Measurements from ENCODE around the gene SEL1L.
"Not testable (repeated sequence)": the region's sequence is repeated elsewhere in the genome, so short reads cannot be mapped to it uniquely, and the experiment has no call there.

Gene SEL1L

DNA sequence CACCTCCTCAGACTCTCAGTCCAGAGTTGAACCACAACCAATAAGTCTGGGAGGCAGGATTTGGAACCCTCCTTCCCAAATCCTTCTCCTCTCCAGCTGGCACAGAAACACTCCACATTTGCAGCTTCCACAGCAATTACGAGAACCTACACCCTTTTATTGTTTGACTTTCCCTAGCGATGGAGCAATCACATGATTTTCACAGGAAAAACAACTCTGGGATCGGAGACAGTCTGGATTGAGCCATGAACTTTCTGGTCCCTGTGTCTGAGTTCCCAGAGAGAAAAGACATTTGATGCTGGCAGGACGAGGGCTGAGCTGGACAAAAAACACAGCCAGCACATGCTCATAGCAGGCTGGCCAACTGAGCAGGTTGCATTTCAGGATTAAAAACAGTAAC is 84.5 kb downstream of the SEL1L start:
- DNase-seq, result peak in 8 of 58 donors; percentile 19 to 38 (median 30)

DNA sequence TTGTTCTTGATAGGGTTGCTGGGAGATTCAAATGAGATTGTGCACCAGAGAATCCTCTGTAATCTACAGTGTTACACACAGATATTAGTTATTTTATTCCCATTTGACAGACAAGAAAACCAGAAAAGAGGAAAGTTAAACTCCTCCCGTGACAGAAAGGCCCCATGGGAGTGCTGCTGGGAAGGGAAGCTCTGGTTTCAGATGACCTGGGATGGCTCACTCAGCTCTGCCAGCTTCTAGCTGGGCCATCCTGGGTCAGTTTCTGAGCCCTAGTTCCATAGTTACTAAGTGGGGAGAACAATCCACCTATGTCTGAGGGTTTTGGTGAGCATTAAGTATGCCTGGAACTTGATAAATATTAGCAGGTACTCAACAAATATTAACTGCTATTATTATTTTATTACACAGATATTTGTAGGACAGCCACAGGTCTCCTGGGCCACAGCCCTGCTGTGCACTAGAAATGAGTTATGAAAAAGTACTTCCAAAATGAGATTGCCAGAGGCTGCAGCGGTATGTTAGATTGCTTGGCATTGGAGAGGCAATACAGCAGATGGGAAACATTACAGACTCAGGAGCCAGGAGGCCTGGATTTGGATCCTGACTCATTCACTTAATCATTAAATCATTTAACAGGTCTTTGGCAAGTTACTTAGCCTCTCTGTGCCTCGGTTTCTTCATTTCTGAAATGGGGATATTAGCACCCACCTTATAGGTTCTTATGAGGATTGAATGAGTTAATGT is 86.5 kb downstream of the SEL1L start:
- DNase-seq, result no peak

DNA sequence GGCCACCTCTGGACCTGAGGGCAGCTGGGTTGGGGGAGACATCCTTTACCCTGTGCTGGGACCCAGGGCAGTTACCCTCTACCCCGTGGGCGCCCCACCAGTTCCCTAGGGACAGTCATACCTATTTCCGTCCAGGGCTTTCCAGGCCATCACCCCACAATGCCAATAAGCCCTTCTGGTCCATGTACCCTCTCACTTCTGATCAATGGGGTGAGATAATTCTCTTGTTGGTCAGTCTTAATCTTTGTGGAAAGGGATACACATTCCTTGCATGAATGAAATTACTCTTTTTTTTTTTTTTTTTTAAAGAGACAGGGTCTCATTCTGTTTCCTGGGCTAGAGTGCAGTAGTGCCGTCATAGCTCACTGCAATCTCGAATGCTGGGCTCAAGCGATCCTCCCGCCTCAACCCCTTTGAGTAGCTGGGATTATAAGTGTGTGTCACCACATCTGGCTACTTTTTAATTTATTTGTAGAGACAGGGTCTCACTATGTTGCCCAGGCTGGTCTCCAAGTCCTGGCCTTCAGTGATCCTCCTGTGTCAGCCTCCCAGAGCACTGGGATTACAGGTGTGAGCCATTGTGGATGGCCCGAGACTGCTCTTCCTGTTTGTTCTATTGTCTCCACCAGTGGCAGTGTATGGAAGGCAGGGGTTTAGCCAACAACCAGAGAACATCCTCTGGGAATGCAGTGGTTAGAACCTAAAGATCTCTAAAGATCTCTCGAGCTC is 87.2 kb downstream of the SEL1L start:
- DNase-seq, result no peak

DNA sequence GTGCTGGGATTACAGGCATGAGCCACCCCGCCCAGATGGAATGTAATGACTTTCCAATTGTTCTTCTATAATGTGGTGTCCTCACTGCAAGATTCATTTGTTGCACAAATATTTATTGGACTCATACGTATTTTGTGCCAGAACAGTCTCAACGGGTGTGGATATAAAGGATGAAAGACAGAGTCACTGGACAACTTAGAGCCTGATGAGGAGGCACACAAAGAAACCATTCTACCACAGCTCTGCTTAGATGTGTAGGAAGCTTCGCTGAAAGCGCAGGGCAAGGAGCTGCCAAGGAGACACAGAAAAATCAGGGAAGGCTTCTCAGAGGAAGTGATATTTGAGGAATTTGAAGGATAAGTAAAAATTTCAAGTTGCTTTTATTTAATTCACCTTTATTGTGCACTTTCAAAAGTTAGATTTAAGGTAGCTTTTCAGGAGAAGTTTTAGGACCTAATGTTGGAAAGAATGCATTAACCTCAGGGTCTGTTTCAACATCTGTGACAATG is 92.0 kb downstream of the SEL1L start:
- DNase-seq, result no peak

DNA sequence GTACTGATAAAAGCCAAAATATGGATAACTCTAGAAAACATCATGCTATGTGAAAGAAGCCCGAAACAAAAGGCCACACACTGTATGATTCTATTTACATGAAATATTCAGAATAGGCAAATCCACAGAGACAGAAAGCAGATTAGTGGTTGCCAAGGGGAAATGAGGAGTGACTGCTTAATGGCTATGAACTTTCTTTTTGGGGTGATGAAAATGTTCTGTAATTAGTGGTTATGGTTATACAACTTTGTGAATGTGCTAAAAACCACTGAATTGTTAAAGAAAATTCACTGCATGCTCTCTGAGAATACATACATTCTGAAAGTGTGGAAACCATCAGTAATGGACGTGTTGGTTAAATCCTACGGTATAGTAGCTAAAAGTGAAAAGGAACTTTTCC is 93.6 kb downstream of the SEL1L start:
- no peak for DNase-seq

DNA sequence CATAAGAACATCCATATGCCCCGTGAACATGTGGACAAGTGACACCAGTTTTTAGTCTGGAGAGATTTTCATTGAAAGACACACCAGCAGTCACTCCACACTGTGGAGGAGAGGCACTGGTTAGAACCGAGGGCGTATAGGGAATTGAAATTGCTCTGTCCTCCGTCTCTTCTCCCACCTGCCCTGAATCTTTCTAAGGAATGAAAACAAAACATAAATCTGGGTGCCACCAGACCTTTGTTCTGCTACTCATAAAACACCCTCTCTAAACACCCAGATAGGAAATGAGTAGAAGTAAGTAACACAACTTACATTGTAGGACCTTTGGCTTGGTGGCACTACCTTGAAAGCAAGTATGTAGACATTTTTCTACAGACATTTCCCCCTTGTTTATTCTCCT is 96.4 kb downstream of the SEL1L start:
- no peak for DNase-seq

DNA sequence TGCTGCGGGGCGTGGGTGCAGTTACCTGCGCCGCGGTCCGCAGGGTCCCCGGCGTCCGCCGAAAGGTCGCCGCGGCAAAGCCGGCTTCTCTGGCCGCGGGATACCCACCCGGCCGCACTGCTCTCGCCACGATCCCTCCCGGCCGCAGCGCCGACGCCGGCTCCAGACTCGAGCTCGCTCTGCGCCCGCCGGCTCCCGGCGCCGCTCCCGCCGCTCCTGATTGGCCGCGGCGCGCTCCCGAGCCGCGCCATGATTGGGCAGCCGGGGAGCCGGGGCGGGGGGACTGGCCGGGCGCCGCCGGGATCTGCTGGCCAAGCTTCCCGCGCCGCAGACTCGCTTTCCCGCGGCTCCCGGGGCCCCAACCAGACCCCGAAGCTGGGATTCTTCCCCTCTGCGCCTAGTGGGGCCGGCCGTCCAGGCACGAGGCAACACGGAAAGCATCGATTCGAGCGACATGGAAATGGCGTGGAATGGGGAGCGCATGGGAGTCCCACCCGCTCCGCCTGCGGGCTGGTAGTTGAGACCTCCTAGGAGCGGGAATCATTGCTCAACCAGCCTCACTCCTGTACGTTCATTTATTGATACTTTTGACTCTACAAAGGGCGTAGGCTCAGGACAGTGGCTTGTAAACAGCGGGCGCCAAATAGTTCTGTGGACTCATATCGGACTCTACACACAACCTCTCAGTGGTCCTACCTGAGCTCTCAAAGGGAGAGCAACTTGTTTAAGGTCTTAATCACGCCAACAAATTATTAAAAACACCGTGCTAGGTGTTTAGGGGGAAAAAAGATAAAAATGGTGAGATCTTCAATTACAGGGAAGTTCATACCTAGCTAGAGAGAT is 97.1 kb downstream of the SEL1L start:
- DNase-seq, result peak in 54 of 58 donors; percentile 23 to 79 (median 62)

DNA sequence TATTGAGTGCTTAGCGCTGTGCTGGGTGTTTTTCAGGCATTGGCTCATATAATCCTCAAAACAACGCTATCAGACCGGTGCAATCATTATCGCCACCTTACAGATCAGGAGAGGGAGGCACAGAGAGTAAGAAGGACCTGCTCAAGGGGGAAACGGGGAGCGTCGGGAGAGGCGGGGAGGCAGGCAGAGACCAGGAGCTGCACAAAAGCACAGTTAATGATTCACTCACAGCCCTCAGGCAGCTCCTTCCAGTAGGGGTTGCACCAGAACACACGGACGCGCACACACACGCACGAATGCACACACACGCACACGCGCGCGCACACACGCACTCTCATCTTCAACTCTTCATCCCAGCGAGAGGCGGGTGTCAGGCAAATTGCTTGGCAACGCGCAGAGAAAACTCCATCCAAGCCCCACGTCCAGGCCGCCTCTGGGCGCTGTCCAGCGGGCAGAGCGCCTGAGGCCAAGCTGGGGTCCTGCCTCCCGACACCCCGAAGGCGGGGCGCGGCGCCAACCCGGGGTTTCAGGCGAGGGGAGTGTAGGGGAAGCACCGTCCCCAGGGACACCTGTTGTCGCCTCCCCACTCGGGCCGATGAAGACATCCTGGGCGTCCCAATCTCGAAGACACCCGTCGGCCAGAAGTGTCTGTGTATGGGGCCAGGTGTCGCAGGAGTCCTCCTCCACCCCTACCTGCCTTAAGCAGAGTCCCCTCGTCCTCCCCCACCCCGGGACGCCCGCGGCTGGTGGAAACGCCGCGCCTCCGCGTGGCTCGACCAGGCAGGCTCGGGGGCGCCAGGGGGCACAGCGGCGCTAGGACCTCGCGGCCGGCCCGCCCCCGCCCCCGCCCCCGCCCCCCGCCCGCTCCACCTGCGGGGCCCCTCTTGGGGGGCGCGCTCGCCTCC is 98.0 kb downstream of the SEL1L start:
- peak in 43 of 58 donors; percentile 19 to 74 (median 43) for DNase-seq

DNA sequence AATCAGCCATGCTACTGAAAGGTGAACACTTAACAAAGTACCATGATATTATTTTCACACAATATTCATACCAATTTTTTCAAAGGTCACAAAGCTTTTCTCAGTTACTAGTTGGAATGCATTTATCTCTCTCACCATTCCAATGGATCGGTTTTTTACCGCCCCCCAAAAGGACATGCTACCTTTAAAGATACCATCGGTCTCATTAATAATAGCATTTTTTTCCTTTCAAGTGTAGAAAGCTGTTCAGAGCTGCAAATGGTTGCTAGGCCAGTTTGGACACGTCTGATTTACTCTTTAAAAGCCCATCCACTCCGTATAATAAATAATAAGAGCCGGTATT is 98.6 kb downstream of the SEL1L start:
- DNase-seq, result no peak

DNA sequence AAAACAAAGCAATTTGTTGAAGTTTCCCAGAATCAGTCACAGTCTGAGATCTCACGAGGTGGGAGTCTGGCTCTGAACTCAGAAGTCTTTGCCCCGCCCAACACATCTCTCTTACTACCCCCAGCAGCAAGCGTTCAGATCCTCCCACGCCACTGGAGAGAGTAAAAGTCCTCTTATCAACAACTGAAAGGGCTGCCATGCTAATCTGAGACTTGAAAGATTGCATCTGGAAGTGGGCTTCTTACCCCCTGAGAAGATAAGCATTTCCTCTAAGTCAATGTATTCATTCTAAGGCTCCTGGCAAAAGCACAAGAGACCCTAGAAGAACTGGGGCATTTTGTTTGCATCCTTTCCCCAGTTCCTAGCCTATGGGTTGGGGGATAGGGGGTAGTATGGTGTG is 99.4 kb downstream of the SEL1L start:
- no peak for DNase-seq

DNA sequence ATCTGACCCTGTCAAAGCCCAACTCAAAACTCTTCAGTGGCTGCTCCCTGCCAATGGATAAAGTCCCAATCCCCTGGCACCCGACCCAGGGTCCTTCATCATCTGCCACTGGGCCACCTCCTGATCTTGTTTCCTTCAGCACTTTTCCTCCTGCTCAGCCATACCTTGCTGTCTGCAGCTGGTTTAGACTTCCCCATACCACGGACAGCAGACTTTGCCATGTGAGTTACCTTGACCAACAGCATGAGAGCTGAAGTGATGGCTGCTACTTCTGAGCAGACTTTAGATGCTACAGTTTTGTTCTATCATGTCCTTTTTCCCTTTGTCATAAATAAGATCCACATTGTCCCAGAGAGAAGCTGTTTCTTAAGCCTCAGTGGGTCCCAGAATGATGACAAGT is 100.3 kb downstream of the SEL1L start:
- DNase-seq, result no peak

DNA sequence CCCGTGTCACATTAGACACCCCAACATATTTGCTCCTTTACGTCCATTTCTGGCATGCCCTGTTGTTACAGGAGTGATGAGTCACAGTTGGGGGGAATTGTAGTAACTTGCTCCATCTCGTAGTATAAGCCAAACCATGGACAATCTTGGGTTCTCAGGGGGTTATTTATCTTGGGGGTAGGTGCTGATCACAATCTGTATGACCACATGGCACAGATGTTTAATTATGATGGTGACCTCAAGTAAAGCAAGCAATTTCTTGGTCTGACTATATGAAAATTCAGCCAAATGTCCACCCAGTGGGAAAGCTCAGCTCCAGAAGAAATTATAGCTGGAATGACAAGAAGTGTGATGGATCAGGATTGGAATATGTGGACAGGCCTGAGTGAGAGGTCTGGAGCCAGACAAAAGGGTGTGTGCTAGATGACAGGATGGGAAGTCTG is 101.4 kb downstream of the SEL1L start:
- no peak for DNase-seq

DNA sequence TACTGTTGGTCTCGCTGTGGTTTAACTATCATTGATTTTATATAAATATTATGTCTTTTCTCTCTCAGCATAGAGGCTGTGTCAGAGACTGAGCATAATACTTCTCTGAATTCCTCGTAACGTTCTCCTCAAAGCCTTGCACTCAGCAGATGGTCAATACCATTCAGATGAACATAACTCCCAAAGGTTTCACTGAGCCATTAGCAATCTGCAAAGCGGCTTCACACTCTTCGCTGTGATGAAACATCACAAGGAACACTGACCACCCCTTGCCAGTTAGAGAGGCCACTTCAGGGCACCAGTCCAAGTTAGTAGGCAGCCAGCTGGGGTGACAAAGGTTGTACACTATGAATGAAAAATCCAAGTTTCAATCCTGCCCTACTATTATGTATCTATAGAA is 103.4 kb downstream of the SEL1L start:
- DNase-seq, result peak in 6 of 58 donors; percentile 5 to 42 (median 29)

DNA sequence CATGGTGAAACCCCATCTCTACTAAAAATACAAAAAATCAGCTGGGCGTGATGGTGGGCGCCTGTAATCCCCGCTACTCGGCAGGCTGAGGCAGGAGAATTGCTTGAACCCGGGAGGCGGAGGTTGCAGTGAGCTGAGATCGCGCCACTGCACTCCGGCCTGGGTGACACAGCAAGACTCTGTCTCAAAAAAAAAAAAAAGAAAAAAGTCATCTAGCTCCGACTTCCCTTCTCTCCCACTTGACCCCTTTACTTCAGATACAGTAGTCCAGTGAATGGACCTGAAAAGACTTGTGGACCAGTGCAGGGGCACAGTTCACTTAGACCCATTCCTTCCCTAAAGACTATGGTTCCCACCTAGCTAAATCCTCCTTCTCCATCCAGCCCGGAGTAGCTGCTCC is 103.9 kb downstream of the SEL1L start:
- not testable (repeated sequence) for DNase-seq

DNA sequence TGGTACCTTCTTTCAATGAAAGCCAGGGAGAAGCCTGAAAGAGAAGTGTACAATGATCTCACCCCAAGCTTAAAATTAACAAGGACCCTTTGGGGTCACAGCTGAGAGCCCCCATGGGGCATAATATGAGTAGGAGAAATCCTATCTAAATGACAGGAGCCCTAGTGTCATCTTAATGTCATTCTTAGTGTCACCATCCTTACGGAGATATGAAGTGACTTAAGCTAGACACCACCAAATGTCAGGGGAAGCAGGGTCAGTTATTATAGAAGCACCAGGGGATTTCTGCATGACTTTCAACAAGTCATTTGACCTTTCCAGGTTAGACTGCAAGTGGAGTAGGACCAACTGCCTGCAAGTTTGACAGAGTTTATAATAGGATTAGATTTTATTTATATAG is 104.6 kb downstream of the SEL1L start:
- no peak for DNase-seq

DNA sequence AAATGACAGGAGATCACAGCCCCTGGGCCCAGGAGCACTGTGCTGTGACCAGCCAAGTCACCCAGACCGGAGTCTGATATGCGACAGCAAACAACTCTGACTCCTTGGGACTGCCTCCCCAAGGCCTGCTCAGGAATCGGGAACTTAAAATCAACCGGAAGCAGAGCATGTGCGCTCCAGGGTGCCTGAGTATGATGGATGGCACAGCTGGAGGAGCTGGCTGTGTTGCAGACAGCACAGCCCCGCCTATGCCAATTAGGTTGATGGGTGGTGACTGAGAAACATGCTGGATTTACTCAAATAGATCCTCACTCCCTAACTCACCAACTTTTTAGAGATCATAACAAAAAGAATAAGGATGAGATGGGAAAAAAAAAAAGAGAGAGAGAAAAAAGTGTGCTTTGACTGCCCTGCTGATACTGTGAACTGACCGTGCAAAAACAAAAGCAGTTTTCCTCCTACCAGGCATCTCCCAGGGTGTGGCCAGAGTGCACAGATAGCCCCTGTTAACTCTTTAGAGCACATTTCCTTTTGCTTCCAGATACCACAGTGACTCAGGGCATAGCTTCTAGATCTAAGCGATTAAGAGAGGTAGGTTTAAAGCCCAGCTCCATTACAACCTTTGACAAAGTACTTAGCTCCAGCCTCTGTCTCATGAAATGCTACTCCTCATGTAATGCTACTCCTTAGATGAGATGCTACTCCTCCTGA is 106.2 kb downstream of the SEL1L start:
- no peak for DNase-seq

DNA sequence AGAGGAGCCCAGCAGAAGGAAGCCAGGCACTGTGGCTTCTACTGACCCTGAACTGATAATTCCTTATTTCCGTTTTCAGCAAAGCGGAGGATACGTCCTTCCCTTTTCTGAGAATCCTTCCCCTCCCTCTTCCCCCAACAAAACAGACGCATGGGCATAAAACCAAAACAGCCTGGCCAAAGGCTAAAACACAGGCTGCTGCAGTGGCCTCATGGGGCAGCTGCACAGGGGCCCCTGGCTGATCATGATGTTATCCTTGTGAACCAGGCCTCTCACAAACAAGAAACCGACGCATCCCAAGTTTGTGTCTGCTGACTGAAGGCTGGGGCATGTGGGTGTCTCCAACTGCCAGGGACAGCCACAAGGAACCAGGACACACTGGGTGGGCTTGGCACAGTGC is 110.1 kb downstream of the SEL1L start:
- DNase-seq, result peak in 12 of 58 donors; percentile 9 to 56 (median 13)
